Central memory CD4-positive, alpha-beta T cell (primary cell): ENCODE data around the gene FOXP1.
A peak's percentile ranks its signal among the peaks of the same experiment; 100 is the strongest.

Source experiments
- DNase-seq: peaks from one replicate; pipeline ENCODE4 v3.0.0; 2022

Gene FOXP1

GRCh38 chr3:71195492-71195891 is 388.0 kb downstream of the FOXP1 start:
- no peak for DNase-seq

GRCh38 chr3:71194785-71195184 is 388.7 kb downstream of the FOXP1 start:
- no peak for DNase-seq

DNA sequence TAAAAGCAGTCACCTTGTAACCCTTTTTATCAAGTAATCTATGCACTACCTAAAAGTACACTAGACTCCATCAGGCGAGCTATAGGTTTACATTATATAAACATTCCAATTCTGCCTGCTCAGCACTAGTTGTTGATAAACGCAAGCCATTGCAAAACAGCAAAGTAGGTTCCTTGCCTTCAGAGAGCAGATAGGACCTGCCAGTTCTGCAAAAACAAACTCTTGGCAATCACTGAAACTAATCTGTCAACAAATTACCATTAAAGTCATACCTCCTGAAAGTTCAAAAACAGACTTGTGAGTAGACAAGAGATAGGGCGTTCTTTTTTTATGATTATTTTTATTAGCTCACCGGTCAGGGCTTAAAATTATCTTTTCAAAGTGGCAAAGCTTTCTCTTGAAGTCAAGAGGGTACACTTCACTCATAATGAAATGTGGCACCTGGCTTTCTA is 392.5 kb downstream of the FOXP1 start:
- no peak for DNase-seq

DNA sequence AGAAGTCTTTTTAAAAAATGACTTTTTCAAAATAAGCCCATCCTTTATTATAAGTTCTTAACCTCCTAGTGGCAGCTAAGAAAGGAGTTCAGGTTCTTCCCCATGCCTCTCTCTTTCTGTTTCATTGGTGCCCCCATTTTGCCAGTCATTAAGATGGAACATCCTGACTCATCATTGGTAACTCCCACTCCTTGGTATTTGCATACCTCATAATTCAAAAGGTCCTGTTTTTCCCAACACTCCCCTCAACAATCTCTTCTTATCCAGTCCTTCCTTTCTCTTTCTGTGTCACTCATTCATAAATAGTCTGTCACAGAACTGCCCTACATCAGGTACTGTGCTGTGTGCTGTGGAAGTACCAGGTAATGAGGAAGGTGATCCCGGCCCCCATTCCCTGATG is 394.0 kb downstream of the FOXP1 start:
- DNase-seq = no peak

- DNase-seq = no peak
Measured at GRCh38 chr3:71187715-71188114, 395.8 kb downstream of the FOXP1 start.

GRCh38 chr3:71186801-71187200 is 396.7 kb downstream of the FOXP1 start:
- no peak for DNase-seq

GRCh38 chr3:71185733-71186455 is 397.6 kb downstream of the FOXP1 start:
- DNase-seq = peak; percentile 27

- DNase-seq = no peak
Measured at GRCh38 chr3:71184252-71184651, 399.3 kb downstream of the FOXP1 start.

GRCh38 chr3:71183549-71183948 is 400.0 kb downstream of the FOXP1 start:
- no peak for DNase-seq

DNA sequence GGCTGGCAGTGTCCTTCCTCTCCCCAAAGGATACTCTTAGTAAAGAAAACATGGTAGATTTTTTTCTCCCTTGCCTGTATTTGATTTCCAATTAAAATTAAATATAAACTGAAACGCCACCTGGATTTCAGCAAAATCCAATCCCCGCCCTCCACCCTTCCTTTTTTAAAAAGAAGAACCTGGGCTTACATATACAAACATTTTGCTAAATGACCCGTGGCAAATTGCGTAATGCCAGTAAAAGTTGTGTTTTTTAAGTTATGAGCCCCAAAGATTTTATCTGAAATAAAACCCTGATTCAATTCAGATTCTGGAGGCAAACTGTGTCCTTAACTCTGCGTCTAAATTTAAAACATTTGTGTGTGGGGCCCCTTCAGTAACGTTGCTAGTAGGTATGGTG is 403.0 kb downstream of the FOXP1 start:
- DNase-seq = no peak

GRCh38 chr3:71177375-71177774 is 406.2 kb downstream of the FOXP1 start:
- DNase-seq = no peak

DNA sequence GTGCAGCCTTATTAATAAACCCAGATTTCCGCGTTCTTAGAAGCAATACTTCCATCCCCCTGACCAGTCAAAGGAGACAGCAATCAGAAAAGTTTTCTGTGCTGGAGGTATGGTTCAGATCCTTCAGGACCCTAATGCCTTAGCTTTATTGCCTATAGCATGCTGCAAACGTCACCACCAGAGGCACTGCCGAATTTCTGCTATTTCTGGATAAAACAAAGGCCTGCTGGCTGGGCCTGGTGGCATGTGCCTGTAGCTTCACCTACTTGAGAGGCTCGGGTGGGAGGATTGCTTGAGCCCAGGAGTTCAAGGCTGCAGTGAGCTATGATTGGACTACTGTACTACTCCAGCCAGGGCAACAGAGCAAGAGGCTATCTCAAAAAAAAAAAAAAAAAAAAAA is 407.2 kb downstream of the FOXP1 start:
- DNase-seq = no peak

- DNase-seq = no peak
Measured at GRCh38 chr3:71175691-71176365, 407.7 kb downstream of the FOXP1 start.

- no peak for DNase-seq
Measured at GRCh38 chr3:71172951-71173350, 410.6 kb downstream of the FOXP1 start.

- DNase-seq = no peak
Measured at GRCh38 chr3:71172189-71172588, 411.3 kb downstream of the FOXP1 start.

DNA sequence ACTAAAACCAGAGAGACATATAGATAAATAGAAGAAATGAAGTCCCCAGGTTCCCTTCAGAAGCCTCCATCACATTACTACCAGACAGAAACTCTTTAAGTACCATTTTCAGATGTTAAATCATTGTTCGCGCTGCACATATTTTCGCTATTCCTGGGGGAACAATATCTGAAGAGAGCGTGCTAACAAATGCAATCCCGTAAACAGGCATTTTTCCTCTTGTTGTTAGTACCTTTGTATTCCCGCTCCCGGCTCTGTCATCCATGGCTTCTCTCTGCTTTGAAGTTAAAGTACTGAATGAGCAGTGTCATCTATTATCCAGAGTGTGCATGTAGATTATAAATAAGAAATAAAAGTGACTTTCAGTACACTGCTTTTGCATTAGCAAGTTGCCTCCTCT is 412.3 kb downstream of the FOXP1 start:
- DNase-seq = no peak

DNA sequence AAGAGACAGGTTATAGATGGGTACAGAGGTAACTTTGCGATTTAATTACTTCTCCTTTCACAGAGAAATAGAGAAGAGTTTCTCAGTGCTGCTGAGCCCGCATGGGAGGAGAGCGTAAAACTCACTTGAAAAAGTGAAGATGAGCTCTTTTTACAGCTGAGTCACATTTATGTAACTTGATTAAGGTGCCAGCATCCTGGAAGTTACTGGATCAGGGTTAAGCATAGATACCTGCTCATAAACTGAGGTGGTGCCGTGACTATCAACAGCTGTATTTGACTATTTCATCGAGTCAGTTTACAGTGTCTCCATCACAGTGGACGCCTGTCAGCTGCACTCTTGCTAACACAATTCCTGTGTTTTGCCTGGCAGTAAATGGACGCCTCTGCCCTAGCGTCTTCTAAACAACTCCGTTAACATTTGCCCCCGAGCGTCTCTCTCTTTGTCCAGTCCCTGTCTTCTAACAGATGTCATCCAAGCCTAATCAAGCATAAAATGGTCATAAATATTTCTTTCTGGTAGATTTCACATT is 414.6 kb downstream of the FOXP1 start:
- no peak for DNase-seq

- no peak for DNase-seq
Measured at GRCh38 chr3:71168121-71168721, 415.3 kb downstream of the FOXP1 start.

- DNase-seq = no peak
Measured at GRCh38 chr3:71166339-71167240, 416.9 kb downstream of the FOXP1 start.

DNA sequence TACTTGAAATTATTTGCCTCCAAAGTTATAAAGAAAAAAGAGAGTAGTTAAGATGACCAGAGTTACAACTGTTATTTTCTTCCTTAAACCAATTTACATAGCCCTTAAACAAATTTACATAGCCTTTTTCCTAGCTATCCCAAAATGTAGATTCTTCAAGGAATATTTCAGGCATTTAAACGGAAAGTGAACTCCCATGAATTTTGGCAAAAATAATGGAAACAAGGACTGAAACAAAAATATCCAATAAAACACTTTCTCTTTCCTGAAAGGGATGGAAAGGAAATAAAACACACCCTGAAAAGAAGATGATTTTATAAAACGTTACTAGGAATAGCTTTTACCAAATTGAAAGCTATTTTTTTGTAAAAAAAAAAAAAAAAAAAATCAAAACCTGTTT is 418.6 kb downstream of the FOXP1 start:
- DNase-seq = no peak

DNA sequence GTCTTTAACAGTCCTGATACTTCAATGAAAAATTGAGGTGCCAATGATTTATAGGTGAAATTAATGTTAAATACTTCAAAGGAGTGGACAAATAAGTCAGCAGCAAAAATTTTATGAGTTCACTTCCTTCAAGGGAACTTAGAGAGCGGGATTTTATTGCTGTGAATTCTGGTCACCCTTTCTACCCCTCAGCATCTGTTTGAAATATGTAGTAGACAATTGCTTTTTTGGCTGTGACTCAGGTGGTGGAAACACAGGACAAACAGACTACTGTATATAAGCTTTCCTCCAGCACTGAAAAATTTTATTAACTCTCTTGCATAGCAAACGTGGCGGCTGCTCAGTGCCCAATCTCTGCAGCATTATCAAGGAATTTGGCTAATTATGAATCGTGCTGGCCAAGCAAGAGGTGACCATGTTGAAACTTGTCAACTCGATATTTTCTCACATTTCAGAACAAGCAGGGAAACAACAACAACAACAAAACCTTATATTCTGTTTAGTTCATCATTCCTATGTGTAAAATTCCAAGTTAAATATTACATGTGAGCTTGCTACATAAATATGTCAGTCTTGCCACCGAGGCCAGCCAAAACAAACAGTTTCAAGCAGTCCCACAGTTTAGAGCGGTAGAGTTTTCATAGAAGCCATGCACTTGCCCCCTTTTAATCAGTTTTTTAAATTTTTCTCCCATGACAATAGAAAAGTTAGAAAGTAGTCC is 420.2 kb downstream of the FOXP1 start:
- DNase-seq = no peak

DNA sequence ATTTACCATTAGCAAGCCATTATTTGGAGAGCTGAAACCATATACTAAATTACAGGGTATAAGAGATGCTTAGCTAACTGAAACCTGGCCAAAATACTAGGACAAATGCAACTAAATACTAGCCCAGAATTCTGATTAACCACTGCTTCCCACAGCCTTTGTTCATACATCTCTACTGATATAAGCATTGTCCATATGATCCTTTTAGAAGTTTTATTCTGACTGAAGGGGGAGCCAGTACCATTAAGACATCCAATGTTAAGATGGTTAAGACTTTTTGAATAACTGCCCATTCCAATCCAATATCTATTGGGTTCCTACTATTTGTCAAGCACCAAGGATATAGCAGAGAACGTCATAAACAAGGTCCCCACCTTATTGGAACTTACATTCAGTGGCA is 421.3 kb downstream of the FOXP1 start:
- DNase-seq = no peak
